A204.1 (cell line): ENCODE results near the gene LRRC75B.
"Not testable (repeated sequence)": the region's sequence is repeated elsewhere in the genome, so short reads cannot be mapped to it uniquely, and the experiment has no call there.

Source experiments
- FAIRE-seq: peaks from 2 replicates; lab custom pipeline; 2012; peaks lifted over from hg19 to GRCh38; lab: Jason Lieb, UNC

Gene LRRC75B

DNA sequence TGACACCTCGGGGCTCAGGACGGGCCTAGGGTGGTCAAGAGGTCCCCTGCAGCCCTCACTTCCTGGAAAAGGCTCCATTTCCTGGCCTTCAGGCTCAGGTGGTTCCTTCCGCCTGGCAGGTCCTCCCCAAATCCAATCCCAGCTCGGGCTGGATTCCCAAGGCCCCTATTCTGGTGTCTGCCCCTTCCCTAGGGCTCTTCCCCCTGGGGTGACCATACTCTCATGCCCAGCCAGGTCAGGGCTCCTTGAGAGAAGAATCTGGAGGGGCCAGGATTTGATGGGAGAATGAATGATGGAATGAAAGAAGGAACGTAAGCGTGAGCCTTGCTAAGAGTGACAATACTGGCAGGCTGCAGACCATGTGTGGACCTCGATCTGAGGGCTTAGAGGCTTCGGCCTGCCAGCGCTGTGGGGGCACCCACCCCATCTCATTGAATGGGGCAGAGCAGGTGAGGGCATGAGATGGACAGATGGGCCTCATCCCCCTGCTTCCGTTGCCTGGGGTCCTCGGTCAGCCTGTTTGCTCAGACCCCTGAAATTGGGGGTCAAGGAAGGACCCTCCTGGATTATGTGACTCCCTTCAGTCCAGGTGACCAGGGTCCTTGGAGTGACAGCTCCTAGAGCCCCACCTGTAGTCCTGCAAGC lies 9.4 kb upstream of the LRRC75B start:
- not testable (repeated sequence) for FAIRE-seq

GRCh38 chr22:24601217-24602104 lies 8.6 kb upstream of the LRRC75B start:
- FAIRE-seq = no peak

- FAIRE-seq = not testable (repeated sequence)
Observed at GRCh38 chr22:24599958-24600715, 7.3 kb upstream of the LRRC75B start.

DNA sequence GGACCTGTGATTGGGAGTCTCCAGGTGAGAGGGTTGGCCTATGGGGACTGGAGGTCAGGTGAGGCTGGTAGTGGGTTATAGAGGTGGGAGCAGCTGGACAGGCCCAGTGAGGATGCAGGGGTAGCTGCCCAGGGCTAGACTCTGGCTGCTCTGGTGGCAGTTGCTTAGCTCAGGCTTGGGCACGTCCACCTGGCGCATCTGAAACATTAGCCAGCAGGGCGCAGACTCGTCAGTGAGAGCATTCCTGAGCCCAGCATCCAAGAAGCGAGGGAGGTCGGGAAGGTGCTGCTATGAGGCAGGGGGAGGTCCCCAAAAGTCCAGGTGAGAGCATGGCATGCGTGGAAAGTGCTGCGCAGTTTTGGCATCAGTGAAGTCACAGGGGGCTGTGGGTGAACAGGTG lies 6.6 kb upstream of the LRRC75B start:
- FAIRE-seq = no peak

GRCh38 chr22:24597076-24597475 lies 4.2 kb upstream of the LRRC75B start:
- FAIRE-seq = not testable (repeated sequence)

DNA sequence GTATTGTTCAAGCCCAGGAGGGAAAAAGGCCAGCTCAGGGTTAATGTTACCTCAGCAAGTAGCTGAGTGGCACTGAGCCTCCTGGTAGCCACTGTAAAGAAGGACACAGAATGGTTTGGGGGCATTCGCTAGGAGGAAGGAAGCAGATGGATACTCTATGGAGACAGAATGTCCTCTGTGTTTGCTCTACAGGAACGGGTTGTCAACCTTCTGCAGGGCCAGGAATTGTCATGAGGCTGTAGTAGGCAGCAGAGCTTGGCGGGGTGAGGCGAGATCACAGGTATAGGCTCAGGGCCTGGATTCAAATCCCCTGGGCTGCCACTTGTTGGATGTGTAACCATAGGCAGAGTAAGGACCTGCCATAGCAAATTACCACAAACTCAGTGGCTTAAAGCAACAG lies 3.0 kb upstream of the LRRC75B start:
- FAIRE-seq = no peak

DNA sequence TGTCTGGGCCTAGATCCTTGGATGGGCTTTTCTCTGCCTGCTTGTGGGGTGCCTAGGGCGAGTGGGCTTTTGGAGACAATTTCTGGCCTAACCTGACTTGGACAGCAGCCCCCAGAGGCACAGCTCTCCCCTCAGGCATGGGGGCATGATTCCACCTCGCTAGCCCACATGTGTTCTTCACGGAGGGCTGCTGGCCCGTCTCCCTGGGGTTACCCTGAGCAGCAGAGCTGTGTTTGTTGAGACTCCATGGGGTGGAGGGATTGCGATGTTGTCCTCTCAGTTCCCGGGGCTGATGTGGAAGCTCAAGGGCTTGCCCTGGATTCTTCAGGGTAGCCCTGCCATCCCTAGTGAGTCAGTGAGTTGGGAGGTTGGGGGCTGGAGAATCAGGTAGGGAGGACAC lies 2.4 kb upstream of the LRRC75B start:
- no peak for FAIRE-seq

GRCh38 chr22:24594569-24595120 lies 1.8 kb upstream of the LRRC75B start:
- FAIRE-seq = no peak

- FAIRE-seq = no peak
Observed at GRCh38 chr22:24593836-24594568, 1.1 kb upstream of the LRRC75B start.

DNA sequence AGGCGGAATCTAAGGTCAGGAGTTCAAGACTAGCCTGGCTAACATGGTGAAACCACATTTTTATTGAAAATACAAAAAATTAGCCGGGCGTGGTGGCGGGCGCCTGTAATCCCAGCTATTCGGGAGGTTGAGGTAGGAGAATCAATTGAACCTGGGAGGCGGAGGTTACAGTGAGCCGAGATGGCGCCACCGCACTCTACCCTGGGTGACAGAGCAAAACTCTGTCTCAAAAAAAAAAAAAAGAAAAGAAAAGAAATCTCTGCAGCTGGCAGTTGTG lies 624 bp upstream of the LRRC75B start:
- FAIRE-seq = not testable (repeated sequence)

- FAIRE-seq = no peak
Observed at GRCh38 chr22:24592058-24592850, 619 bp downstream of the LRRC75B start.

GRCh38 chr22:24591286-24591830 lies 1.5 kb downstream of the LRRC75B start:
- FAIRE-seq = no peak

DNA sequence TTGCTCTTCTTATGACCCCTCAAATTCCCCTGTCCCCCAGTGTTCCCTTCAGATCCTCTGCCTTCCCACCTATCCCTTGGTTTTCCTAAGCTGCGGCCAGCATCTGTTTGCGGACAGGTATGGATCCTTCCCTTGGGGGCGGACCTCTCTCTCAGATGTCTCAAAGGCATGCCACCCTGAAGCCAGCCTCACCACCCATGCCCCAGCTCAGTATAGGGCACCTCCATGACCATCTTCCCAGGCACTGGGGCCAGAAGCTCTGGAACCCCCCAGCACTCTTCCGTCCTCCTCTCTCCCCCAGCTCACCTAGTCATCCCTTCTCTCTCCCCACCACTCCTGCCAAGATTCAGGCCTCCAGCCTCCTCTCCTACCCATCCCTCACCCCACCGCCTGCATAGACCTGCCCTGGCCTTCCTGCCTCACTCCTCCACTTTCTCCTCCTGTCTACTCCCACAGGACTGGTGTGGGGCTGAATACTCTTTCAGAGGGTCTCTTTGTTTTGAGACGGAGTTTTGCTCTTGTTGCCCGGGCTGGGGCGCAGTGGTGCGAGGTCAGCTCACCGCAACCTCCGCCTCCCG lies 2.2 kb downstream of the LRRC75B start:
- no peak for FAIRE-seq

- FAIRE-seq = no peak
Observed at GRCh38 chr22:24589518-24590030, 3.3 kb downstream of the LRRC75B start.

DNA sequence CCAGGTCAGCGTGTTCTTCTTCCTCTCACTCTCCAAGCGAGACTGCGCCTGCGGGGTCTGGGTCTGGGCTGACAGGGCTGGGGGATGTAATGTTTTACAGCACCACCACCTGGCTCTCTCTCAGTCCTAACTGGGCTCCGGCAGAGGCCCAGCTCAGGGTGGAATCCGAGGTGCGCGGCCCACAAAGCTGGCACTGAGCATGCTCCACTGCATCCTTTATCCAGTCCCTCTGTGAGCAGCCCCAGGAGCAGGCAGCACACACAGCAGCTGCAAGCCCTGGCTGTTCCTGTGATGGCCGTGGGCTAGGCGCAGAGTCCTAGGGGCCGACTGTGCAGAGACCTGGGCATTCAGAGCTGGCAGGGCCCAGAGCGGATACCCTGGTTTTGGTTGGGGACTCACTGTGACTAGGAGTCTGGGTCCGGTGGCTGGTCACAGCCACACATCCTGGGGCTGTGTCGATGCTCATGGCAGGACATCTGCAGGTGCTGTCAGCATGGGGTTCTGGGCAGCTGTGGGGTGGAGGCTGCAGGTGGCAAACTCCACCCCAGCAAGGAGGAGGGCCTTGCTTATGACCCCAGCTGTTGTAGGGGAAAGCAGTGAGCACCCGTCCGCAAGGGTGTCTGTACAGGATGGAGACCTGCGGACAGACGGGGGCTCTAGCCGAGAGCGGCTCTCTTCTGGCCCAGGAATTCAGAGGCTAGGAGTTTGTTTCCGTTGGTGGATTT lies 4.0 kb downstream of the LRRC75B start:
- FAIRE-seq = no peak

DNA sequence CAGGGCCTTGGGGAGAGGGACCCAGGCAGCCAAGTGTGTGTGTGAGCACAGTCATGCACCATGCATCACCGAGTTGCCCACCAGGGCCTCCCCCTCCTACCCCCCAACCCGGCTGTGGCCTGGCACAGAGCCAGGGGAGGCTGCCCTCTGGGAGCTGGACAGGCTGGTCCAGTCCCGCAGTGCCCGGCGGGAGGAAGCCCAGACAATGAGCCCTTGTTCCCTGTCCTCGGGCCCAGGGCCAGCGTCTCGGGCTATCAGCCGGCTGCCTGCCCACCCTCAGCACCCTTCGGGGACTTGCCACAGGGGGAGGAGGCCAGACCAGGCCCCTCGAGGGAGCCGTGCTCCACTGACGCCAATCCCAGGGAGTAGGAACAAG lies 4.5 kb downstream of the LRRC75B start:
- FAIRE-seq = no peak

GRCh38 chr22:24587948-24588347 lies 4.9 kb downstream of the LRRC75B start:
- FAIRE-seq = no peak

- no peak for FAIRE-seq
Observed at GRCh38 chr22:24587251-24587650, 5.6 kb downstream of the LRRC75B start.

DNA sequence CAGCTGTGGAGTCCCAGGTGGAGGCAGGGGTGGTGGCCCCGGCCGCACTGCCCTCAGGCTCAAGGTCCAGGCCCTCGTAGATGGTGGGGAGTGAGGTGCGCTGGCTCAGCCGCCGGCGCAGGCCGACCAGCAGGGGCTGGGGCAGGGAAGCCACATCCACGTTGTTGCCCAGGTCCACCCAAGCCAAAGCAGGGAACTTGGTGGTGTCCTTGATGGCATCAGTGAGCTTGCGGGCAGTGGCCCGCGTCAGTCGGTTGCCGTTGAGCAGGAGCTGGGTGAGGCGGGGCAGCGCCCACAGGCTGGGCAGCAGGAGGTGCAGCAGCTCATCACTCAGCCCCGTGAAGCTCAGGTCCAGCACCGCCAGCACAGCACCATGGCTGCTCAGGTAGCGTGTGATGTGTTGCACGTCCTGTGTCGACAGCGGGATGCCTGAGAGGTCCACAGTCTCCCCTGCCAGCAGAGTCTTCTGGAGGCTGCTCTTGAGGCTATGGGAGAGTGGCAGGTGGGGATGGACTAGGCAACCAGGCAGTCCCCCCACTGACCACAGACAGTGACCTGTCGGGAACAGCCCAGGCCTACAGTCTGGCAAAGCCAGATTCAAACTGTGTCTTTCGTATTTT lies 6.8 kb downstream of the LRRC75B start:
- FAIRE-seq = no peak
